Endothelial cell of umbilical vein (primary cell): ENCODE data around the gene ROPN1L. TPM values are rescaled to one million over a fixed set of nuclear protein-coding genes. Genes with fewer than 3 reads are reported as not detected.

Experiments
- BruUV-seq: library from RNA; stranded (reverse); fragments of 400-500 nt; replicated peaks from 2 replicates; lab custom pipeline; 2021; lab: Mats Ljungman, UMichigan
- CTCF ChIA-PET: fragments of 300-600, 350-600 bp; sonication (Branson Sonifier 250); formaldehyde crosslinking; loops from one replicate; lab custom pipeline; 2021; ENCODE audit warnings: antibody characterized with exemption, inconsistent platforms; lab: Charles Lee
- POLR2A ChIA-PET: fragments of 300-600, 350-600 bp; sonication (Branson Sonifier 250); formaldehyde crosslinking; loops from one replicate; lab custom pipeline; 2021; ENCODE audit warnings: antibody characterized with exemption, inconsistent platforms; lab: Charles Lee
- DNase-seq: peaks from one replicate; pipeline ENCODE4 v3.0.0-alpha.2; 2011; ENCODE audit warnings: low read depth, low spot score
- FAIRE-seq: peaks from 2 replicates; lab custom pipeline; 2011; peaks lifted over from hg19 to GRCh38; lab: Jason Lieb, UNC
- H2AFZ ChIP-seq: 2 replicates; pipeline ENCODE4 v1.6.0; 2012; ENCODE audit warnings: low read depth, low read length, control low read depth, inconsistent platforms
- H3K27ac ChIP-seq: 2 replicates; pipeline ENCODE4 v1.5.1; 2011; ENCODE audit warnings: low read depth, mild to moderate bottlenecking, control low read depth, low read length, moderate library complexity; ENCODE audit not compliant: insufficient read depth
- H3K27me3 ChIP-seq, 2 experiments: 2 replicates each; pipeline versions ENCODE4 v1.6.0 to v1.6.1; 2011; ENCODE audit warnings: low read length in 2 of 2, mixed read lengths in 1 of 2; ENCODE audit not compliant: control insufficient read depth in 2 of 2, insufficient read depth in 2 of 2
- H3K36me3 ChIP-seq, 2 experiments: 2 replicates in 1 of 2; 3 replicates in 1 of 2; pipeline ENCODE4 v1.5.1; 2011; ENCODE audit warnings: low read length in 2 of 2, mild to moderate bottlenecking in 1 of 2, moderate library complexity in 1 of 2; ENCODE audit not compliant: control insufficient read depth in 2 of 2, insufficient read depth in 2 of 2; ENCODE audit errors: extremely low read depth in 1 of 2
- H3K4me1 ChIP-seq: 3 replicates; pipeline ENCODE4 v1.5.1; 2011; ENCODE audit warnings: mild to moderate bottlenecking, low read length; ENCODE audit not compliant: control insufficient read depth, insufficient read depth; ENCODE audit errors: extremely low read depth
- H3K4me2 ChIP-seq: 2 replicates; pipeline ENCODE4 v1.6.1; 2011; ENCODE audit warnings: low read length, control low read depth, mixed read lengths; ENCODE audit not compliant: insufficient read depth
- H3K4me3 ChIP-seq, 3 experiments: fragments of 200-600 bp in 1 of 3; sonication (generic), shearing (Covaris generic) in 1 of 3; replicated peaks in 1 of 3; 2 replicates each; pipeline ENCODE4 v1.5.1; 2011 to 2016; ENCODE audit warnings: control low read depth in 3 of 3, low read length in 3 of 3, mild to moderate bottlenecking in 2 of 3, inconsistent platforms in 1 of 3, low read depth in 1 of 3, moderate library complexity in 1 of 3; ENCODE audit not compliant: insufficient read depth in 1 of 3
- H3K79me2 ChIP-seq: 2 replicates; pipeline ENCODE4 v1.6.0; 2012; ENCODE audit warnings: low read length, inconsistent platforms; ENCODE audit not compliant: control insufficient read depth, insufficient read depth
- H3K9ac ChIP-seq: replicated peaks from 2 replicates; pipeline ENCODE3; 2011; ENCODE audit warnings: low read length, control low read depth; ENCODE audit not compliant: insufficient read depth; ENCODE audit errors: extremely low read depth
- H3K9me1 ChIP-seq: replicated peaks from 3 replicates; pipeline ENCODE4 v1.6.0; 2011; ENCODE audit warnings: mild to moderate bottlenecking, low read length; ENCODE audit not compliant: control insufficient read depth, insufficient read depth; ENCODE audit errors: extremely low read depth
- H3K9me3 ChIP-seq: replicated peaks from 2 replicates; pipeline ENCODE4 v1.5.1; 2012; ENCODE audit warnings: low read length, inconsistent platforms; ENCODE audit not compliant: control insufficient read depth, insufficient read depth
- H4K20me1 ChIP-seq: replicated peaks from 2 replicates; pipeline ENCODE3; 2011; ENCODE audit warnings: mild to moderate bottlenecking, low read length; ENCODE audit not compliant: control insufficient read depth, insufficient read depth; ENCODE audit errors: extremely low read depth
- GATA2 ChIP-seq: IDR thresholded peaks from 2 replicates; pipeline ENCODE4 v1.7.0; 2011; ENCODE audit warnings: low read depth, mild to moderate bottlenecking, moderate library complexity, mixed read lengths, low read length; ENCODE audit not compliant: insufficient read length, insufficient read depth
- JUN ChIP-seq: IDR thresholded peaks from 2 replicates; pipeline ENCODE4 v1.6.1; 2011; ENCODE audit warnings: borderline replicate concordance, low read depth; ENCODE audit not compliant: insufficient read length, insufficient read depth
- POLR2AphosphoS5 ChIP-seq: IDR thresholded peaks from 2 replicates; pipeline ENCODE4 v1.6.1; 2012; ENCODE audit warnings: low read depth, mild to moderate bottlenecking, control low read depth, low read length, moderate library complexity; ENCODE audit not compliant: insufficient read depth
- dilution Hi-C: fragments of 300-500 bp; cut with MboI; formaldehyde crosslinking; loops from one replicate; pipeline ENCODE4 v1.15.0; 2019; ENCODE audit warnings: low sequenced_read_pairs; ENCODE audit not compliant: extremely low pct_ligation_motif_present
- intact Hi-C: fragments of 100-400 bp; cut with micrococcal nuclease; formaldehyde crosslinking; loops from one replicate; pipeline ENCODE4 v1.10.0; 2022
- polyA plus RNA-seq, 4 experiments: library from polyadenylated mRNA; depleted of rRNA in 3 of 4; stranded (reverse) in 3 of 4; unstranded in 1 of 4; fragments of >200 nt; gene quantifications; 2 replicates each; pipeline versions ENCODE4 v1.2.1 to v1.2.3, GENCODE V29; 2011 to 2012; ENCODE audit warnings: missing spikeins in 1 of 4
- total RNA-seq: library from RNA; stranded (reverse); gene quantifications from 2 replicates; pipeline ENCODE4 v1.2.3, GENCODE V29; 2021
- TF ChIP-seq, protein P1 (sequence below), 2 donors: IDR thresholded peaks; 1 replicate in 1 of 2; 2 replicates in 1 of 2; pipeline ENCODE4 v1.5.1; 2011; ENCODE audit warnings: low read length in 2 of 2, mild to moderate bottlenecking in 2 of 2, moderate library complexity in 2 of 2, control low read depth in 1 of 2, inconsistent platforms in 1 of 2, low read depth in 1 of 2; ENCODE audit not compliant: insufficient read depth in 1 of 2; ENCODE audit errors: extremely low read depth in 1 of 2

ROPN1L gene
- total and polyA plus RNA-seq, 2 donors (not counting 3 experiments of a cell fraction or from before 2014, with no cell fraction given), result 0.30 to 0.60 TPM

DNA sequence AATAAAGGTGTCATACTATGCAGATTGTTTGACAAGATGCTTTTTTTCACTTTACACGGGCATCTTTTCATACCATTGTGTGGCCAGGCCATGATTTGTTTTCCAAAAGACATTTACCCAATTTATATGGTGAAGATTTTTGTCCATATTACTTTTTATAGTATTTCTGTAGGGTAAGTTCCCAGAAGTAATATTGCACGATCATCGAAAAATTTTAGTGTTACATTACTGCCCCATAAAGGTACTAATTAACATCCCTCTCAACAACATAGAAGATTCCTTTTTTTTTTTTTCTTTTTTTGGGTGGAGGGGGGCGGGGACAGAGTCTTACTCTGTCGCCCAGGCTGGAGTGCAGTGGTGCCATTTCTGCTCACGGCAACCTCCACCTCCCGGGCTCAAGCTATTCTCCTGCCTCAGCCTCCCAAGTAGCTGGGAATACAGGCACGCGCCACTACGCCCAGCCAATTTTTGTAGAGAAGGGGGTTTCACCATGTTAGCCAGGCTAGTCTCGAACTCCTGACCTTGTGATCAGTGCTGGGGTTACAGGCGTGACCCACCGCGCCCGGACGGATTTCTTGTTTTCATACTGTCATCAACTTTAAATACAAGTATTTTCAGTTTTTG, 1.2 kb upstream of the ROPN1L start:
- Histone ChIP-seq H3K4me1 (peaks cover 19% of the 10 kb centered on the region), H2AFZ (no peak overlapping the region), H3K9me3 (no peaks in the 10 kb centered on the region), H3K4me2 (peak overlapping the region; percentile 83), H3K79me2 (no peaks in the 10 kb centered on the region), H3K9ac (no peak overlapping the region), H3K9me1 (no peaks in the 10 kb centered on the region), H4K20me1 (no peaks in the 10 kb centered on the region), H3K36me3 (no peaks in the 10 kb centered on the region), H3K27ac (no peak overlapping the region), H3K4me3 (peak overlapping the region in 2 of 3 experiments; percentile 56 to 73), H3K27me3 (no peaks in the 10 kb centered on the region)
- ChIA-PET POLR2A (no interaction called here), CTCF (interaction anchor here (0.9 to 4.8 kb wide), 9 partner anchors 12 to 193 kb away, joined by 3 to 24 read pairs (median 3); no protein-coding TSS in a partner anchor)
- DNase-seq (no peak), FAIRE-seq (no peak)
- TF ChIP-seq JUN (no peak), GATA2 (no peak)
- TF ChIP-seq, protein P1, sequence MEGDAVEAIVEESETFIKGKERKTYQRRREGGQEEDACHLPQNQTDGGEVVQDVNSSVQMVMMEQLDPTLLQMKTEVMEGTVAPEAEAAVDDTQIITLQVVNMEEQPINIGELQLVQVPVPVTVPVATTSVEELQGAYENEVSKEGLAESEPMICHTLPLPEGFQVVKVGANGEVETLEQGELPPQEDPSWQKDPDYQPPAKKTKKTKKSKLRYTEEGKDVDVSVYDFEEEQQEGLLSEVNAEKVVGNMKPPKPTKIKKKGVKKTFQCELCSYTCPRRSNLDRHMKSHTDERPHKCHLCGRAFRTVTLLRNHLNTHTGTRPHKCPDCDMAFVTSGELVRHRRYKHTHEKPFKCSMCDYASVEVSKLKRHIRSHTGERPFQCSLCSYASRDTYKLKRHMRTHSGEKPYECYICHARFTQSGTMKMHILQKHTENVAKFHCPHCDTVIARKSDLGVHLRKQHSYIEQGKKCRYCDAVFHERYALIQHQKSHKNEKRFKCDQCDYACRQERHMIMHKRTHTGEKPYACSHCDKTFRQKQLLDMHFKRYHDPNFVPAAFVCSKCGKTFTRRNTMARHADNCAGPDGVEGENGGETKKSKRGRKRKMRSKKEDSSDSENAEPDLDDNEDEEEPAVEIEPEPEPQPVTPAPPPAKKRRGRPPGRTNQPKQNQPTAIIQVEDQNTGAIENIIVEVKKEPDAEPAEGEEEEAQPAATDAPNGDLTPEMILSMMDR (IDR thresholded peaks at IDR 0.05; ENCODE audit: extremely low read depth in 1 of 2, insufficient read depth in 1 of 2, low read depth in 1 of 2, low read length in 2 of 2), result no peak
- intact Hi-C loops, result loop anchor here (2.0 kb wide), 1 partner anchor 16 kb away; no protein-coding TSS in a partner anchor
- no TSS peak for BruUV-seq
- dilution Hi-C loops, result no loop called here

DNA sequence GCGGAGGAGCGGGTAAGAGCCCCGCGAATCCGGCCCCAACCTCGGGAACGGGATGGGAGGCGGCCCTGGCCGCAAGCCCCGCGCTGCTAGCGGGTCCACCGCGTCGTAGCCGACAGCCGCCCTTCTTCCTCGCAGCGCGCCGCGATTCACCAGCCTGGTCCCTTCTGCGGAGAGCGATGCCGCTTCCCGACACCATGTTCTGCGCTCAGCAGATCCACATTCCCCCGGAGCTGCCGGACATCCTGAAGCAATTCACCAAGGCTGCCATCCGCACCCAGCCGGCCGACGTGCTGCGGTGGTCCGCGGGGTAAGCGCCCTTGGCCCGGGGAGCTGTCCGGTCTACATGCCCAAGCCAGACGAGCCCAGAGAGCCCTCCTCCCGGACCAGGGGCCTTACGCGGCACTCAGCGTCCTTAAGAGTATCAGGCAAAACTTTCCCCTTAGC, 335 bp downstream of the ROPN1L start:
- Histone ChIP-seq H3K27me3 (no peaks in the 10 kb centered on the region), H3K4me3 (peak overlapping the region; percentile 56 to 73 (median 57)), H3K9me3 (no peaks in the 10 kb centered on the region), H3K9ac (peak overlapping the region; percentile 10), H3K27ac (no peak overlapping the region), H4K20me1 (no peaks in the 10 kb centered on the region), H3K9me1 (no peaks in the 10 kb centered on the region), H3K36me3 (no peaks in the 10 kb centered on the region), H3K79me2 (no peaks in the 10 kb centered on the region), H3K4me1 (peaks cover 23% of the 10 kb centered on the region), H2AFZ (peak overlapping the region; percentile 87), H3K4me2 (peak overlapping the region; percentile 83)
- BruUV-seq, result no TSS peak
- intact Hi-C loops (loop anchor here (1.0 to 2.0 kb wide), 2 partner anchors 17 to 158 kb away; no protein-coding TSS in a partner anchor), dilution Hi-C loops (no loop called here)
- ChIA-PET CTCF (interaction anchor here (1.0 to 4.8 kb wide), 6 partner anchors 11 to 332 kb away, joined by 3 to 24 read pairs (median 4); no protein-coding TSS in a partner anchor), POLR2A (no interaction called here)
- FAIRE-seq (no peak), DNase-seq (no peak)
- TF ChIP-seq POLR2AphosphoS5 (peak; percentile 14), JUN (no peak)
